Adipocyte (in vitro differentiated cells): Measurements from ENCODE around the gene MMP20.

Source experiments
- DNase-seq: peaks from one replicate; pipeline ENCODE4 v3.0.0-alpha.2; 2015; ENCODE audit warnings: low read depth
- H3K27me3 ChIP-seq: replicated peaks from 2 replicates; pipeline ENCODE4 v1.7.0; 2013; ENCODE audit warnings: mild to moderate bottlenecking, low read length, moderate library complexity; ENCODE audit not compliant: control insufficient read depth, insufficient read depth
- H3K36me3 ChIP-seq: 2 replicates; pipeline ENCODE4 v1.7.0; 2013; ENCODE audit warnings: low read length, mild to moderate bottlenecking, moderate library complexity; ENCODE audit not compliant: control insufficient read depth, insufficient read depth, severe bottlenecking
- H3K4me1 ChIP-seq: 2 replicates; pipeline ENCODE4 v1.7.0; 2013; ENCODE audit warnings: mild to moderate bottlenecking, low read length, moderate library complexity; ENCODE audit not compliant: control insufficient read depth, insufficient read depth
- H3K4me3 ChIP-seq: 2 replicates; pipeline ENCODE4 v1.7.0; 2013; ENCODE audit warnings: mild to moderate bottlenecking, low read length, moderate library complexity
- H3K9ac ChIP-seq: 2 replicates; pipeline ENCODE4 v1.7.0; 2013; ENCODE audit warnings: mild to moderate bottlenecking, low read length, moderate library complexity
- H3K9me3 ChIP-seq: 2 replicates; pipeline ENCODE4 v1.7.0; 2013; ENCODE audit warnings: mild to moderate bottlenecking, low read length, moderate library complexity; ENCODE audit not compliant: control insufficient read depth

The MMP20 gene, protein sequence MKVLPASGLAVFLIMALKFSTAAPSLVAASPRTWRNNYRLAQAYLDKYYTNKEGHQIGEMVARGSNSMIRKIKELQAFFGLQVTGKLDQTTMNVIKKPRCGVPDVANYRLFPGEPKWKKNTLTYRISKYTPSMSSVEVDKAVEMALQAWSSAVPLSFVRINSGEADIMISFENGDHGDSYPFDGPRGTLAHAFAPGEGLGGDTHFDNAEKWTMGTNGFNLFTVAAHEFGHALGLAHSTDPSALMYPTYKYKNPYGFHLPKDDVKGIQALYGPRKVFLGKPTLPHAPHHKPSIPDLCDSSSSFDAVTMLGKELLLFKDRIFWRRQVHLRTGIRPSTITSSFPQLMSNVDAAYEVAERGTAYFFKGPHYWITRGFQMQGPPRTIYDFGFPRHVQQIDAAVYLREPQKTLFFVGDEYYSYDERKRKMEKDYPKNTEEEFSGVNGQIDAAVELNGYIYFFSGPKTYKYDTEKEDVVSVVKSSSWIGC

DNA sequence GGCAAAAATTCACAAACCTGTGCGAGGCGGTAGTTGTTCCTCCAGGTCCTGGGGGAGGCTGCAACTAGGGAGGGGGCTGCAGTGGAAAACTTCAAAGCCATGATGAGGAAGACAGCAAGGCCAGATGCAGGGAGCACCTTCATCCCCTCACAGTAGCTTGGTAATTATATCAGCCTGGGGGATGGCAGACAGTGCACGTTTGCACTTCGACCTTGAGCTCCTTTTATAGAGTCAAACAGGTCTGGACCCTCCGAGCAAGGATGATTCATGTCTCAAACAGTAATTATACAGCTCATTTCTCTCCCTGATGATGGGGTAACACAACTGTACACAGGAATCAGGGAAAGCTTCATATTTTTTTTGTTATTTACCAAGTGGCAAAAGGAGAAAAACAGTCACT, at the start of gene MMP20:
TSS of gene MMP20 (minus strand) at position 156 of the 400 bp plus-strand sequence. CDS start at position 143, 13 bp downstream.
- H3K9me3 ChIP-seq = no peaks in the 10 kb centered on the region
- DNase-seq = no peak
- H3K27me3 ChIP-seq = peaks cover 3% of the 10 kb centered on the region
- H3K9ac ChIP-seq = no peak within 1 kb of the TSS
- H3K36me3 ChIP-seq = no peaks in the 10 kb centered on the region
- no peak within 1 kb of the TSS for H3K4me3 ChIP-seq
- H3K4me1 ChIP-seq = no peaks in the 10 kb centered on the region

DNA sequence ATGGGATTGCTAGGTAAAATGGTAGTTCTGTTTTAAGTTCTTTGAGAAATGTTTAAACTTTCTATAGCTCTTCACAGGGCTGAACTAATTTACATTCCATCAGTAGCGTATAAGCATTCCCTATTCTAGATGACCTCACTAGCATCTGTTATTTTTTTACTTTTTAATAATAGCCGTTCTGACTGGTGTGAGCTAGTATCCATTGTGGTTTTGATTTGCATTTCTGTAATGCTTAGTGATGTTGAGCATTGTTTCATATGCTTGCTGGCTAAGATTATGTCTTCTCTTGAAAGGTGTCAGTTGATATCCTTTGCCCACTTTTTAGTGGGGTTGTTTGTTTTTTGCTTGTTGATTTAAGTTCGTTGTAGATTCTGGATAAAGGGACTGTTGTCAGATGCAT, 44.5 kb upstream of the MMP20 start:
- no peak overlapping the region for H3K4me3 ChIP-seq
- no peaks in the 10 kb centered on the region for H3K4me1 ChIP-seq
- H3K9ac ChIP-seq = no peak overlapping the region
- no peaks in the 10 kb centered on the region for H3K36me3 ChIP-seq
- no peaks in the 10 kb centered on the region for H3K9me3 ChIP-seq
- no peaks in the 10 kb centered on the region for H3K27me3 ChIP-seq
- DNase-seq = peak; percentile 9

DNA sequence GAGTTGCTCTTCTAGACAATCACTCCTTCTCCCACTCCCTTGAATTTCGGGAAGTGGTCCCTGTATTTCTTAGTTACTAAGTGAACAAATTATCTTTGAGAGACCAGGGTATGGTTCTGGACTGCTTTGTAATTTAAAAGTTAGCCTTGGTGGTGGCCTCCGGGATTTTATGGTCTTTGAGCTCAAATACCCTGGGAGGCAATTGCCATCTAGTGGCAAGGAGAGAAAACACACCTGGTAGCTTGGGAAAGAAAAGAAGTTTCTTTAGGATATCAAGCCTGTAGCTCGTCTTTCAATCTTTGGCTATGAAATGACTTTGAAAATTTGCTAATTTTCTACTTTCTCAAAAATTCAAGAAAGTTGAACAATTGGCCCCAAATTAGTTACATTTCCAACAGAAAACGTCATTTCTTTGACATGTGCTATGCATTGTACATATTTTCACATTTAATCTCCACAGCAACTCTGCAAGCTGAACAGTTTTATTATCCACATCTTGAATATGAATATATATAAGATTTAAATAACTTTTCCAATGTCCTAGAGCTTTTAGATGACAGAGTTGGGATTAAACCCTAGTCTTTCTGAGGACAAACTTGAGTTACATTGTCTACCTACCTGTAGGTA, 41.3 kb upstream of the MMP20 start:
- no peaks in the 10 kb centered on the region for H3K27me3 ChIP-seq
- H3K9me3 ChIP-seq = no peaks in the 10 kb centered on the region
- H3K4me3 ChIP-seq = no peak overlapping the region
- DNase-seq = peak; percentile 82
- H3K4me1 ChIP-seq = no peaks in the 10 kb centered on the region
- no peak overlapping the region for H3K9ac ChIP-seq
- H3K36me3 ChIP-seq = no peaks in the 10 kb centered on the region

DNA sequence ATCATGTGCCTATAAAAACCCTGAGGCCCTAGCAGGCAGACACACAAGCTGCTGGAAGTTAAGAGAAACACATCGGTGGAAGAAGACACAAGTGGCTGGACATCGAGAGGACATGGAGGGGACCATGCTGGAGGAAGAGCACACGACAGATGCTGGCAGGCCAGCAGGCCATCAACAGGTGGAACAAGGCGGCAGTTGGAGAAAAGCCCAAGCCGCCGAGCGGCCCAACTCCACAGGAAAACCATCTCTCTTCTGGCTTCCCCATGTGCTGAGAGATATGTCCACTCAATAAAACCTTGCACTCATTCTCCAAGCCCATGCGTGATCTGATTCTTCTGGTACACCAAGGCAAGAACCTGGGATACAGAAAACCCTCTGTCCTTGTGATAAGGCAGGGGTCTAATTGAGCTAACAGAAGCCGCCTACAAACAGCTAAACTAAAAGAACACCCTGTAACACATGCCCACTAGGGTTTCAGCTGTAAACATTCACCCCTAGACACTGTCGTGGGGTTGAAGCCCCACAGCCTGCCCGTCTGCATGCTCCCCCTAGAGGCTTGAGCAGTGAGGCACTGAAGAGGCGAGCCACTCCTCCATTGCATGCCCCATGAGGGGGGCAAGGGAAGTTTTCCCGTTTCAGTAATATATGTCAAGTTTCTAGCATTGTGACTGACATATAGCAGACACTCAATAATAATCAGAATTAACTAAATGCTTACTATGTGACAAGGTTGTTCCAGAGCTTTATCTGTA, 39.0 kb upstream of the MMP20 start:
- peaks cover 13% of the 10 kb centered on the region for H3K27me3 ChIP-seq
- H3K4me3 ChIP-seq = no peak overlapping the region
- no peaks in the 10 kb centered on the region for H3K9me3 ChIP-seq
- H3K9ac ChIP-seq = no peak overlapping the region
- peak; percentile 8 for DNase-seq
- no peaks in the 10 kb centered on the region for H3K4me1 ChIP-seq
- no peaks in the 10 kb centered on the region for H3K36me3 ChIP-seq

DNA sequence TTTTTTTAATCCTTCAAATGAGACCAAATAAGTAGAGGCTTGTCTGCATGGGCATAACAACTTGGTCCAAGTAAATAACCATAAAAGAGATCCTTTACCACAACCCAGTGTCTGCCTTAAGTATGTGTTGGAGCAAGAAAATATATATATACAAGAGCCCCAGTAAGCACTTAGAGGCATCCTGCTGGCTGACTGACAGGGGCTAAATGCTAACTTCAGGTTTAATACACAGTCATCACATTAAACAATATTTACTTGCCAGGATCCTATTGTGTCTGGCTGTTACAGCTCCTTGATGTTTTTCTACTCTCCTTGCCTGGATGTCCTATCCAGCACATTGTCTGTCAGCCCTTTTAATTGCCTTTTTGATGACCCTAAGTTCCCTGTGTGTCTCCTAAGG, 37.5 kb upstream of the MMP20 start:
- Histone ChIP-seq H3K9ac (no peak overlapping the region), H3K4me1 (no peaks in the 10 kb centered on the region)
- DNase-seq = no peak

DNA sequence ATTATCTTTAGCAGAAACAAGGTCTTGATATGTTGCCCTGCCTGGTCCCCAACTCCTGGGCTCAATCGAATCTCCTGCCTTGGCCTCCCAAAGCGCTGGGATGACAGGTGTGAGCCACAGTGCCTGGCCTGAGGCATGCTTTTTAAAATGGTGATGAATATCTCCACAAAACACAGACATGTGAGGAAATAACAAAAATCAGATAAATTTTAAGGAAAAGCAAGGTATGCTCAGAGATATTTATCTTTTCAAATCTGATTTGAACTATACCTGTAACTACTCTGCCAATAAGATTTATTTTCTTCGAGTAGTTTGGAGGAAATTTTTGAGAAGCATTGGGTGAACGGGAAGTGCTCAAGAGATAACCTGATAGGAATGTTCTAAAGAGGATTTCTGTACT, 35.9 kb upstream of the MMP20 start:
- H3K4me3 ChIP-seq = no peak overlapping the region
- peaks cover 25% of the 10 kb centered on the region for H3K27me3 ChIP-seq
- no peaks in the 10 kb centered on the region for H3K4me1 ChIP-seq
- no peak for DNase-seq
- no peaks in the 10 kb centered on the region for H3K36me3 ChIP-seq
- H3K9ac ChIP-seq = no peak overlapping the region
- H3K9me3 ChIP-seq = no peaks in the 10 kb centered on the region

More for the DNA sequence above, 37.5 kb upstream of the MMP20 start:
- Histone ChIP-seq H3K4me3 (no peak overlapping the region), H3K36me3 (no peaks in the 10 kb centered on the region), H3K27me3 (peaks cover 18% of the 10 kb centered on the region), H3K9me3 (no peaks in the 10 kb centered on the region)

DNA sequence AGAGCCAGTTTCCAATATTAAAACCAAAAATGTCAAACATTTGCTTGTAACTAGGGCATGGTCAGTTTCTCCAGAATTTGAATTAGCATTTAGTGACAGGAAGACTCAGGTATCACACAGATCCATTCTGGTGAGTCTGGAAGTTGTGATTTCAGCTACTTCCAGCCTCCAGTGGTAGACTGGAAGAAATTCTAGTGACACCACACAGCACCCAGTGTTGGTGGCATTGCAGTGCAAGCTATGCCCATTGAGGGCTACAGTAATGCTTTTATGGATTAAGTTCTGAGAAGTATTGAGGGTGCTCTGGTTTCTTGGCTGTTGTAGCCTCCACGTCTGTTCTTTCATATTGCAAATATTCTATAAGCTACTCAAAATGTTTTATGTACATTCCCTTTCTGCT, 31.4 kb upstream of the MMP20 start:
- peaks cover 31% of the 10 kb centered on the region for H3K27me3 ChIP-seq
- H3K4me3 ChIP-seq = no peak overlapping the region
- no peaks in the 10 kb centered on the region for H3K4me1 ChIP-seq
- DNase-seq = no peak
- H3K9me3 ChIP-seq = peaks cover 10% of the 10 kb centered on the region
- H3K36me3 ChIP-seq = no peaks in the 10 kb centered on the region
- no peak overlapping the region for H3K9ac ChIP-seq

DNA sequence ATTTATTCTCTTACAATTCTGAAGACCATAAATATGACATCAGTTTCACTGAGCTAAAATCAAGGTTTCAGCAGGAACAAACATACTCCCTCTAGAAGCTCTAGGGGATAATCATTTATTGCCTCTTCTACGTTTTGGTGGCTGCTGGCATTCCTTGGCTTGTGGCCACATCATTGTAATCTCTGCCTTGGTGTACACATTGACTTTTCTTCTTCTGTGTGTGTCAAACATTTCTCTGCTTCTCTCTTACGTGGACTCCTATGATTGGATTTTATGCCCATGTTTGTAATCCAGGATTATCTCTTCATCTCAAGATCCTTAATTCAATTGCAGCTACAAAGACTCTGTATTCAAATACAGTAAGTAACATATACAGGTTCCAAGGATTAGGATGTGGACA, 30.4 kb upstream of the MMP20 start:
- H3K36me3 ChIP-seq = no peaks in the 10 kb centered on the region
- H3K9ac ChIP-seq = no peak overlapping the region
- DNase-seq = no peak
- no peak overlapping the region for H3K4me3 ChIP-seq
- no peaks in the 10 kb centered on the region for H3K4me1 ChIP-seq
- peaks cover 25% of the 10 kb centered on the region for H3K27me3 ChIP-seq
- peaks cover 10% of the 10 kb centered on the region for H3K9me3 ChIP-seq

DNA sequence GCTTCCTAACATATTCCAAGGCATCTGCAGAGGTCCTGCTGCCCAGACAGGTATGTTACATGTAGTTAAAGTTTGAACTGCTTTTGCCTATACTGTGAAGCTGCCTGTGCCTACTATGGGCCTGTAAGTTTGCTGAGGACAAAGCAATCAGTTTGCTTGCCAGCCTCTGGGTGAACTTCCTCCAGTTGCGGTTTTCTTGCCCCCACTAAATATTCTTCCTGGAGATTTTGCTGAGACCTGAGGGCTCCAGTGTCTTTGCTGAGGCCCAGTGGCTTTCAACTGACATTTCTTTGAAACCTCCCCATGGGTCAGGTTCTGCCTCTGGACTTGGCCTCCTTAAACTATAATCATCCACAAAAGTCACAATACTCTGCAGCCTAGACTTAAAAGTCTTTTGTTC, 29.6 kb upstream of the MMP20 start:
- Histone ChIP-seq H3K9me3 (peaks cover 10% of the 10 kb centered on the region), H3K27me3 (peaks cover 23% of the 10 kb centered on the region), H3K9ac (no peak overlapping the region), H3K4me1 (no peaks in the 10 kb centered on the region), H3K36me3 (no peaks in the 10 kb centered on the region), H3K4me3 (no peak overlapping the region)
- no peak for DNase-seq

DNA sequence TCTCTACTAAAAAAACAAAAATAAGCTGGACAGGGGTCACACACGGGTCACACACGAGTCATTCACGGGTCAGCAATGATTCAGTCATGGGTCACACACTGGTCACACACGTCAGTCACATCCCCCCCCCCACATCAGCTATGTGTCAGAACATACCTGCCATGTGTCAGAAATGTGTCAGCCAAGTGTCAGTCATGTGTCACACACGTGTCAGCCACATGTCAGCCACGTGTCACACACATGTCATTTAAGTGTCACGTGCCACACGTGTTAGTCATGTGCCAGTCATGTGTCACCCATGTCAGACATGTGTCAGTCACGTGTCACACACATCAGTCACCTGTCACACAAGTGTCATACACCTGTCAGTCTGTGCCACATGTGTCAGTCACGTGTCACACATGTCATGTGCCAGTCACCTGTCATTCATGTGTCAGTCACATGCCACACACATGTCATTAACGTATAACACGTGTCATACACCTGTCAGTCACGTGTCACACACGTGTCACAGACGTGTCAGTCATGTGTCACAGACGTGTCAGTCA, 28.7 kb upstream of the MMP20 start:
- no peaks in the 10 kb centered on the region for H3K36me3 ChIP-seq
- DNase-seq = no peak
- H3K9ac ChIP-seq = no peak overlapping the region
- peaks cover 14% of the 10 kb centered on the region for H3K27me3 ChIP-seq
- no peak overlapping the region for H3K4me3 ChIP-seq
- peaks cover 10% of the 10 kb centered on the region for H3K9me3 ChIP-seq
- H3K4me1 ChIP-seq = no peaks in the 10 kb centered on the region

DNA sequence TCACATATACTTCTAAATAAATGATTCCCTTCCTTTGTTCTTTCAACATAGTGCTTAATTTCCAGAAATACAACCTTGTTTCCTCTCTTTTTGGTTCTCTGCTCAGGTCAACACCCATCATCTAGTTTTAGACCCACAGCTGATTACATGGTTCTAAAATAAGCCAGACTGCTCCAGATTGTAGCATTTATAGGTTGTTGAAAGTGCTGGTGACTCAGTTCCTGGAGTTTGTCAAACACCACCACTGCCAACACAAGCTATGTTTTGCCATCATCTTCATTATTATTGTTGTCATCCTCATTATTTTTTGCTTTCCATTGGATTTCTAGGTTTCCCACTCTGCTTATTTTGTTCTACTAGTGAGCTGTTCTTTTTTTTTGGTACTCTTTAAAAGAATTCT, 22.3 kb upstream of the MMP20 start:
- H3K36me3 ChIP-seq = no peaks in the 10 kb centered on the region
- no peak for DNase-seq
- no peak overlapping the region for H3K9ac ChIP-seq
- no peak overlapping the region for H3K4me3 ChIP-seq
- H3K4me1 ChIP-seq = no peaks in the 10 kb centered on the region
- no peaks in the 10 kb centered on the region for H3K9me3 ChIP-seq
- H3K27me3 ChIP-seq = no peaks in the 10 kb centered on the region
